Spinal cord (tissue), 10 donors: ENCODE measurements around the gene PPM1L. TPM values are rescaled to one million over a fixed set of nuclear protein-coding genes. Genes with fewer than 3 reads are reported as not detected.

Experiments
- DNase-seq, 6 donors: peaks; one replicate each; pipeline versions ENCODE4 v3.0.0 to v3.0.0-alpha.2; 2013 to 2015; ENCODE audit warnings: low spot score in 6 of 6, low read depth in 4 of 6
- H3K27ac ChIP-seq: one replicate; pipeline ENCODE4 v1.5.1; 2013; ENCODE audit warnings: low read depth, low read length, control low read depth
- H3K27me3 ChIP-seq: one replicate; pipeline ENCODE4 v1.6.1; 2013; ENCODE audit warnings: low read length; ENCODE audit not compliant: control insufficient read depth, insufficient read depth
- H3K36me3 ChIP-seq: one replicate; pipeline ENCODE4 v1.6.1; 2013; ENCODE audit warnings: low read length; ENCODE audit not compliant: control insufficient read depth, insufficient read depth
- H3K4me1 ChIP-seq: one replicate; pipeline ENCODE4 v1.6.1; 2013; ENCODE audit warnings: low read length; ENCODE audit not compliant: control insufficient read depth, insufficient read depth
- H3K4me3 ChIP-seq: one replicate; pipeline ENCODE4 v1.5.1; 2013; ENCODE audit warnings: low read depth, low read length, control low read depth
- H3K9me3 ChIP-seq: one replicate; pipeline ENCODE4 v1.6.1; 2013; ENCODE audit warnings: low read length; ENCODE audit not compliant: control insufficient read depth, insufficient read depth
- WGBS: methylation state at CpG from one replicate; pipeline ENCODE4 v1.1.5; 2013; ENCODE audit warnings: missing lambda C conversion rate; ENCODE audit not compliant: insufficient coverage; 5-methylcytosine and 5-hydroxymethylcytosine counted together
- polyA plus RNA-seq, 2 donors: library from polyadenylated mRNA; unstranded; fragments of 120-200 nt; gene quantifications; one replicate each; pipeline ENCODE4 v1.2.1, GENCODE V29; 2013; ENCODE audit not compliant: insufficient read length in 2 of 2
- total RNA-seq, 2 donors: library from RNA; depleted of rRNA in 1 of 2; stranded (reverse); fragments of 120-200 nt in 1 of 2; fragments of >200 nt in 1 of 2; gene quantifications; one replicate each; pipeline versions ENCODE4 v1.2.3 to v1.2.4, GENCODE V29; 2013 to 2014
- donor health status: healthy.

Gene PPM1L
- total and polyA plus RNA-seq, 4 donors, result 15.4 to 47.9 (median 24.5) TPM

- H3K4me3 ChIP-seq, result no peak overlapping the region
- no peaks in the 10 kb centered on the region for H3K36me3 ChIP-seq
- WGBS, result no CpG with 5 or more reads among the region's 1 CpG
- no peak overlapping the region for H3K27ac ChIP-seq
- H3K4me1 ChIP-seq, result no peaks in the 10 kb centered on the region
- no peaks in the 10 kb centered on the region for H3K27me3 ChIP-seq
- H3K9me3 ChIP-seq, result no peaks in the 10 kb centered on the region
- no peak for DNase-seq
These were observed 40.8 kb downstream of the PPM1L start for GRCh38 chr3:160796813-160797164.

GRCh38 chr3:160797356-160797755, 41.3 kb downstream of the PPM1L start:
- 100% methylated on average over 1 of the region's 3 CpGs for WGBS
- DNase-seq, result no peak
- Histone ChIP-seq H3K27ac (no peak overlapping the region), H3K9me3 (no peaks in the 10 kb centered on the region), H3K27me3 (no peaks in the 10 kb centered on the region), H3K36me3 (no peaks in the 10 kb centered on the region), H3K4me3 (no peak overlapping the region), H3K4me1 (no peaks in the 10 kb centered on the region)

GRCh38 chr3:160801386-160802118, 45.5 kb downstream of the PPM1L start:
- Histone ChIP-seq H3K4me1 (peaks cover 3% of the 10 kb centered on the region), H3K4me3 (no peak overlapping the region), H3K27me3 (no peaks in the 10 kb centered on the region), H3K36me3 (no peaks in the 10 kb centered on the region), H3K27ac (no peak overlapping the region), H3K9me3 (no peaks in the 10 kb centered on the region)
- WGBS, result 81% methylated on average over 4 of the region's 8 CpGs
- DNase-seq, result peak in 2 of 6 donors; percentile 34 to 39

- no peak overlapping the region for H3K27ac ChIP-seq
- WGBS, result 0% methylated on average over 1 of the region's 1 CpG
- H3K36me3 ChIP-seq, result no peaks in the 10 kb centered on the region
- H3K4me3 ChIP-seq, result no peak overlapping the region
- no peaks in the 10 kb centered on the region for H3K27me3 ChIP-seq
- no peaks in the 10 kb centered on the region for H3K9me3 ChIP-seq
- H3K4me1 ChIP-seq, result peaks cover 17% of the 10 kb centered on the region
- peak in 2 of 6 donors; percentile 41 to 71 for DNase-seq
These were observed 48.7 kb downstream of the PPM1L start for GRCh38 chr3:160804762-160805161.

- no peaks in the 10 kb centered on the region for H3K36me3 ChIP-seq
- H3K4me1 ChIP-seq, result peaks cover 17% of the 10 kb centered on the region
- no peaks in the 10 kb centered on the region for H3K27me3 ChIP-seq
- no peak overlapping the region for H3K27ac ChIP-seq
- H3K4me3 ChIP-seq, result no peak overlapping the region
- no peaks in the 10 kb centered on the region for H3K9me3 ChIP-seq
- DNase-seq, result no peak
These were observed 50.1 kb downstream of the PPM1L start for GRCh38 chr3:160806094-160806493.

- H3K4me1 ChIP-seq, result peaks cover 18% of the 10 kb centered on the region
- 100% methylated on average over 1 of the region's 3 CpGs for WGBS
These were observed 50.7 kb downstream of the PPM1L start for GRCh38 chr3:160806686-160807085.

GRCh38 chr3:160808838-160809237, 52.8 kb downstream of the PPM1L start:
- H3K4me1 ChIP-seq, result peaks cover 20% of the 10 kb centered on the region
- no peak overlapping the region for H3K4me3 ChIP-seq
- H3K9me3 ChIP-seq, result no peaks in the 10 kb centered on the region
- no peak overlapping the region for H3K27ac ChIP-seq
- WGBS, result 40% methylated on average over 1 of the region's 3 CpGs
- no peaks in the 10 kb centered on the region for H3K27me3 ChIP-seq
- no peaks in the 10 kb centered on the region for H3K36me3 ChIP-seq
- DNase-seq, result peak in 1 of 6 donors; percentile 81

More at GRCh38 chr3:160806686-160807085, 50.7 kb downstream of the PPM1L start:
- Histone ChIP-seq H3K27ac (no peak overlapping the region), H3K4me3 (no peak overlapping the region), H3K27me3 (no peaks in the 10 kb centered on the region), H3K9me3 (no peaks in the 10 kb centered on the region), H3K36me3 (no peaks in the 10 kb centered on the region)
- no peak for DNase-seq

GRCh38 chr3:160809453-160809852, 53.4 kb downstream of the PPM1L start:
- H3K4me3 ChIP-seq, result no peak overlapping the region
- no peaks in the 10 kb centered on the region for H3K9me3 ChIP-seq
- peaks cover 20% of the 10 kb centered on the region for H3K4me1 ChIP-seq
- no CpG with 5 or more reads among the region's 2 CpGs for WGBS
- no peaks in the 10 kb centered on the region for H3K36me3 ChIP-seq
- no peaks in the 10 kb centered on the region for H3K27me3 ChIP-seq
- no peak for DNase-seq
- H3K27ac ChIP-seq, result no peak overlapping the region

GRCh38 chr3:160810362-160811236, 54.6 kb downstream of the PPM1L start:
- peak in 1 of 6 donors; percentile 55 for DNase-seq
- Histone ChIP-seq H3K27ac (no peak overlapping the region), H3K27me3 (no peaks in the 10 kb centered on the region), H3K36me3 (no peaks in the 10 kb centered on the region), H3K4me3 (no peak overlapping the region), H3K9me3 (no peaks in the 10 kb centered on the region), H3K4me1 (peaks cover 18% of the 10 kb centered on the region)
- WGBS, result 80% methylated on average over 1 of the region's 4 CpGs

GRCh38 chr3:160811237-160811548, 55.2 kb downstream of the PPM1L start:
- Histone ChIP-seq H3K27me3 (no peaks in the 10 kb centered on the region), H3K4me3 (no peak overlapping the region), H3K36me3 (no peaks in the 10 kb centered on the region), H3K9me3 (no peaks in the 10 kb centered on the region), H3K27ac (no peak overlapping the region), H3K4me1 (peaks cover 18% of the 10 kb centered on the region)
- no CpG with 5 or more reads among the region's 1 CpG for WGBS
- peak in 1 of 6 donors; percentile 19 for DNase-seq
